ENCODE data around the gene PDHX.

GRCh38 chr11:34944692-34945091, 28.3 kb downstream of the PDHX start:
- no peak for TF ChIP-seq EZH2 (optimal IDR thresholded peaks at IDR 0.05; ENCODE audit: low read depth, low read length)
- no peak for TF ChIP-seq CTCF (IDR thresholded peaks at IDR 0.05; ENCODE audit: low read length)
- TF ChIP-seq EZH2phosphoT487 (IDR thresholded peaks at IDR 0.05; ENCODE audit: low read length), result no peak
